ENCODE measurements around the gene KLK15. TPM values are rescaled to one million over a fixed set of nuclear protein-coding genes. Genes with fewer than 3 reads are reported as not detected.
A peak's percentile ranks its signal among the peaks of the same experiment; 100 is the strongest.
"Not testable (repeated sequence)": the region's sequence is repeated elsewhere in the genome, so short reads cannot be mapped to it uniquely, and the experiment has no call there.

KLK15 gene
- total RNA-seq, 1 donor from 2014 or later: not detected

GRCh38 chr19:50815439-50815838 is 17.9 kb downstream of the KLK15 start:
- DNase-seq (ENCODE audit: extremely low spot score, unreplicated experiment): no peak
- no peaks in the 10 kb centered on the region for H3K36me3 Mint-ChIP-seq
- H3K9me3 Mint-ChIP-seq: peaks cover 5% of the 10 kb centered on the region
- H3K27me3 Mint-ChIP-seq: peaks cover 81% of the 10 kb centered on the region
- H3K4me3 Mint-ChIP-seq: no peak overlapping the region
- TF ChIP-seq CTCF (conservative IDR thresholded peaks at IDR 0.05): no peak
- no peak overlapping the region for H3K27ac Mint-ChIP-seq
- H3K4me1 Mint-ChIP-seq (ENCODE audit: unreplicated experiment): peaks cover 10% of the 10 kb centered on the region

GRCh38 chr19:50814883-50815282 is 18.5 kb downstream of the KLK15 start:
- Mint-ChIP-seq H3K9me3 (peaks cover 5% of the 10 kb centered on the region), H3K27ac (no peak overlapping the region), H3K4me1 (ENCODE audit: unreplicated experiment) (peaks cover 5% of the 10 kb centered on the region), H3K36me3 (no peaks in the 10 kb centered on the region), H3K27me3 (peaks cover 78% of the 10 kb centered on the region), H3K4me3 (no peak overlapping the region)
- DNase-seq (ENCODE audit: extremely low spot score, unreplicated experiment): no peak
- TF ChIP-seq CTCF (conservative IDR thresholded peaks at IDR 0.05): no peak

DNA sequence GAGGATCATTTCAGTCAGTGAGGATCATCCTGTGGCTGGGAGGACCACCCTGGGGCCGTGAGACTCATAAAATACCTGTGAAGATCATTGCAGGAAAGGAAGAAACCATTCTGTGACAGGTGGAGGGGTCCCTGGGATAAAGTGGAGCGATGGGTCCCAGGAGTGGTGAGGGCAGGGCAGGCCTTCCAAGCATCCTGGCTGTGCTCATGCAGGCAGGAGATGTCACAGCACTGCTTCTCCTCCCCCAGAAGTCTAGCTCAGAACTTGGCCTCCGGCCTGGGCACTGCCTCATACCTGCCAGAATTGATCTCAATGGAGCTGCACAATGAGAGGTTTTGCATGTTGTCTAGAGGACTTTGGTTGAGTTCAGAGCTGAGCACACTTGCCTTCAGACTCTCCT is 20.9 kb downstream of the KLK15 start:
- DNase-seq (ENCODE audit: extremely low spot score, unreplicated experiment): no peak
- peak overlapping the region; percentile 2 for H3K27ac Mint-ChIP-seq
- H3K36me3 Mint-ChIP-seq: no peaks in the 10 kb centered on the region
- TF ChIP-seq CTCF (conservative IDR thresholded peaks at IDR 0.05): no peak
- no peak overlapping the region for H3K4me3 Mint-ChIP-seq
- H3K27me3 Mint-ChIP-seq: peaks cover 67% of the 10 kb centered on the region
- no peaks in the 10 kb centered on the region for H3K4me1 Mint-ChIP-seq (ENCODE audit: unreplicated experiment)
- peaks cover 5% of the 10 kb centered on the region for H3K9me3 Mint-ChIP-seq

- H3K9me3 Mint-ChIP-seq: not testable (repeated sequence)
Observed at GRCh38 chr19:50811622-50812238, 21.6 kb downstream of the KLK15 start.

DNA sequence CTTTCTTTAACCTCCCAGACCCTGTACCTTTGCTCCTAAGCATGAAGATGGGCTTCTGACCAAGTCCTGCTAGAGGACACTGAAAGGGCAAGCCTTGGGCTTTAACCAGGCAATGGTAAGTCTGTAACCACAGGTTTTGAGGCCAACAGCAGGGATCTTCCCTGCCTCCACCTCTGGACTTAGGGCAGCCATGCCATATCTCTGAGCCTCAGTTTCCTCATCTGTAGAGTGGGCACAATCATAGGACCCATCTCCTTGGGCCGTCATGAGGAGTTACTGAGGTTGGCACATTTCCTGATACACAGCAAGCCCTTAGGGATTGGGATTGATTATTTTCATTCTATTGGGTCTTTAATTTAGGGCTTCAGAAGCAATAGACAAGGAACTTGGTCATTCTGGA is 24.5 kb downstream of the KLK15 start:
- Mint-ChIP-seq H3K4me1 (ENCODE audit: unreplicated experiment) (peaks cover 8% of the 10 kb centered on the region), H3K4me3 (no peak overlapping the region), H3K27me3 (peaks cover 42% of the 10 kb centered on the region), H3K9me3 (no peaks in the 10 kb centered on the region), H3K36me3 (peaks cover 4% of the 10 kb centered on the region), H3K27ac (no peak overlapping the region)
- no peak for TF ChIP-seq CTCF (conservative IDR thresholded peaks at IDR 0.05)
- DNase-seq (ENCODE audit: extremely low spot score, unreplicated experiment): no peak

More at GRCh38 chr19:50811622-50812238, 21.6 kb downstream of the KLK15 start:
- peaks cover 67% of the 10 kb centered on the region for H3K27me3 Mint-ChIP-seq
- not testable (repeated sequence) for H3K36me3 Mint-ChIP-seq; H3K27ac Mint-ChIP-seq; DNase-seq (ENCODE audit: extremely low spot score, unreplicated experiment); H3K4me1 Mint-ChIP-seq (ENCODE audit: unreplicated experiment); H3K4me3 Mint-ChIP-seq

GRCh38 chr19:50804420-50805272 is 28.7 kb downstream of the KLK15 start:
- H3K4me3 Mint-ChIP-seq: peak overlapping the region; percentile 100
- H3K4me1 Mint-ChIP-seq (ENCODE audit: unreplicated experiment): peaks cover 19% of the 10 kb centered on the region
- H3K27ac Mint-ChIP-seq: peak overlapping the region; percentile 100

More at GRCh38 chr19:50804420-50805272, 28.7 kb downstream of the KLK15 start:
- Mint-ChIP-seq H3K36me3 (peaks cover 13% of the 10 kb centered on the region), H3K9me3 (no peaks in the 10 kb centered on the region), H3K27me3 (peaks cover 18% of the 10 kb centered on the region)
- no peak for TF ChIP-seq CTCF (conservative IDR thresholded peaks at IDR 0.05)
- peak; percentile 98 for DNase-seq (ENCODE audit: extremely low spot score, unreplicated experiment)
